WTC11 (cell line): ENCODE results near the gene CCDC157. TPM values are rescaled to one million over a fixed set of nuclear protein-coding genes. Genes with fewer than 3 reads are reported as not detected.

Source experiments
- ATAC-seq: fragments of 200-7000 bp; cut with Tn5 transposase; 2 replicates; pipeline ENCODE4 v1.10.0; 2021; ENCODE audit warnings: mild to moderate bottlenecking, moderate library complexity
- CTCF ChIA-PET: fragments of 300-600 bp; sonication (Branson Sonifier 250); formaldehyde crosslinking; loops from one replicate; lab custom pipeline; 2021; ENCODE audit warnings: antibody characterized with exemption; lab: Charles Lee
- POLR2A ChIA-PET: fragments of 350-600 bp; sonication (Branson Sonifier 250); formaldehyde crosslinking; loops from one replicate; lab custom pipeline; 2021; ENCODE audit warnings: antibody characterized with exemption; lab: Charles Lee
- DNase-seq: peaks from one replicate; pipeline ENCODE4 v3.0.0; 2021; ENCODE audit warnings: low spot score
- H3K27ac Mint-ChIP-seq: 2 replicates; pipeline ENCODE4 v1.8.0; 2021; ENCODE audit warnings: mixed read lengths
- H3K27me3 Mint-ChIP-seq: 2 replicates; pipeline ENCODE4 v1.8.0; 2021; ENCODE audit warnings: low read depth, mild to moderate bottlenecking, moderate library complexity, mixed read lengths
- H3K36me3 Mint-ChIP-seq: 2 replicates; pipeline ENCODE4 v1.8.0; 2021; ENCODE audit warnings: mixed read lengths
- H3K4me1 Mint-ChIP-seq: 2 replicates; pipeline ENCODE4 v1.8.0; 2022; ENCODE audit warnings: mixed read lengths
- H3K4me3 Mint-ChIP-seq: 2 replicates; pipeline ENCODE4 v1.8.0; 2021; ENCODE audit warnings: mild to moderate bottlenecking, moderate library complexity, mixed read lengths
- H3K9me3 Mint-ChIP-seq: 2 replicates; pipeline ENCODE4 v1.8.0; 2021; ENCODE audit warnings: mixed read lengths
- ATF3 ChIP-seq: sonication (generic); formaldehyde crosslinking; conservative IDR thresholded peaks from 2 replicates; pipeline ENCODE4 v1.8.1; 2022; ENCODE audit warnings: mild to moderate bottlenecking, missing genetic modification reagents
- E2F1 ChIP-seq: sonication (generic); formaldehyde crosslinking; IDR thresholded peaks from 2 replicates; pipeline ENCODE4 v1.8.0; 2022; ENCODE audit warnings: mild to moderate bottlenecking, missing genetic modification reagents
- MXD4 ChIP-seq: fragments of 250-450 bp; sonication (Bioruptor Pico); IDR thresholded peaks from 2 replicates; pipeline ENCODE4 v1.8.0; 2021; ENCODE audit warnings: mild to moderate bottlenecking, moderate library complexity, borderline replicate concordance
- NFYB ChIP-seq: sonication (generic); formaldehyde crosslinking; conservative IDR thresholded peaks from 2 replicates; pipeline ENCODE4 v1.8.0; 2022; ENCODE audit warnings: low read depth, missing genetic modification reagents
- SMAD3 ChIP-seq: sonication (generic); formaldehyde crosslinking; IDR thresholded peaks from 2 replicates; pipeline ENCODE4 v1.8.0; 2022; ENCODE audit warnings: missing genetic modification reagents, mild to moderate bottlenecking, borderline replicate concordance
- SOX15 ChIP-seq: fragments of 250-450 bp; sonication (Bioruptor Pico); IDR thresholded peaks from 2 replicates; pipeline ENCODE4 v1.9.0; 2021; ENCODE audit warnings: mild to moderate bottlenecking
- TP53 ChIP-seq: sonication (generic); formaldehyde crosslinking; IDR thresholded peaks from 2 replicates; pipeline ENCODE4 v1.8.1; 2023; ENCODE audit warnings: mild to moderate bottlenecking, missing genetic modification reagents
- ZNF232 ChIP-seq: sonication (generic); formaldehyde crosslinking; IDR thresholded peaks from 2 replicates; pipeline ENCODE4 v1.8.0; 2022; ENCODE audit warnings: mild to moderate bottlenecking, missing genetic modification reagents
- ZNF317 ChIP-seq: sonication (generic); formaldehyde crosslinking; IDR thresholded peaks from 2 replicates; pipeline ENCODE4 v1.8.1; 2023; ENCODE audit warnings: low read depth, mild to moderate bottlenecking, moderate library complexity, missing genetic modification reagents, borderline replicate concordance
- ZNF416 ChIP-seq: fragments of 250-450 bp; sonication (Bioruptor Pico); IDR thresholded peaks from 2 replicates; pipeline ENCODE4 v1.9.0; 2021; ENCODE audit warnings: mild to moderate bottlenecking, inconsistent platforms
- ZNF423 ChIP-seq: fragments of 250-450 bp; sonication (Bioruptor Pico); IDR thresholded peaks from 2 replicates; pipeline ENCODE4 v2.1.2; 2022; ENCODE audit warnings: mild to moderate bottlenecking, moderate library complexity
- ZNF512 ChIP-seq: sonication (generic); formaldehyde crosslinking; IDR thresholded peaks from 2 replicates; pipeline ENCODE4 v1.8.1; 2022; ENCODE audit warnings: missing genetic modification reagents, borderline replicate concordance
- ZNF532 ChIP-seq: fragments of 250-450 bp; sonication (Bioruptor Pico); IDR thresholded peaks from 2 replicates; pipeline ENCODE4 v1.9.0; 2021; ENCODE audit warnings: mild to moderate bottlenecking, borderline replicate concordance
- total RNA-seq: library from RNA; stranded (reverse); gene quantifications from 3 replicates; pipeline ENCODE4 v1.2.3, GENCODE V29; 2021
- TF ChIP-seq, protein P1 (sequence below): sonication (generic); formaldehyde crosslinking; IDR thresholded peaks from 2 replicates; pipeline ENCODE4 v1.8.1; 2023; ENCODE audit warnings: mild to moderate bottlenecking, missing genetic modification reagents, borderline replicate concordance
- TF ChIP-seq, protein P2 (sequence below): fragments of 200-600 bp; IDR thresholded peaks from 2 replicates; pipeline ENCODE4 v1.8.0; 2022; ENCODE audit warnings: antibody characterized with exemption
- TF ChIP-seq, protein P3 (sequence below): fragments of 250-450 bp; sonication (Bioruptor Pico); IDR thresholded peaks from 2 replicates; pipeline ENCODE4 v1.9.0; 2021; ENCODE audit warnings: mild to moderate bottlenecking

Gene CCDC157
- total RNA-seq, 1 experiment from 2014 or later, result 6.5 TPM

DNA sequence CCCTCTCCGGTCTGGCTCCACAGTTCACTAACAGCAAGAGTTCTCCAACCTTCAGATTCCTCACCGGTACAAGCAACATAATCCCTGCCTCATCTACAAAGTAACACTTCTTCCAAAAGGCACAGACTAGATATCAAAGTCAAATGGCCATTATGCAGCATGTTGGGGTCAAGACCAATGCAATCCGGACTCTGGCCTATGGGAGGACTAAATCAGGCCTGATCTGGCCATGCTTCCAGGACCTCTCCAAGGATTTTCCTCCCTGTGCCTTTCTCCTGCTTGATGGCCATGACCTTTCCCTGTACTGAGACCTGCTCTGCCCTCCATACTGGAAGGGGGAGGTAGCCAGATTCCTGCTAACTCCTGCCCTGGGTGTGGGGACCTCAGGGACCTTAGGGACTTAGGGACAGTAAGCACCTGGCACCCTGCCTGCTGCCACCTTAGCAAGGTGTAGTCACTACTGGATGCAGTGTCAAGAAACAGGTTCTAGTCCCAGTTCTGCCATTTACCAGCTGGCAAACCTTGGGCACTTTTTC, 36.7 kb upstream of the CCDC157 start (continued):
- TF ChIP-seq ZNF512 (no peak), E2F1 (CRISPR knock-in tag) (no peak), ZNF416 (CRISPR knock-in tag) (no peak)

DNA sequence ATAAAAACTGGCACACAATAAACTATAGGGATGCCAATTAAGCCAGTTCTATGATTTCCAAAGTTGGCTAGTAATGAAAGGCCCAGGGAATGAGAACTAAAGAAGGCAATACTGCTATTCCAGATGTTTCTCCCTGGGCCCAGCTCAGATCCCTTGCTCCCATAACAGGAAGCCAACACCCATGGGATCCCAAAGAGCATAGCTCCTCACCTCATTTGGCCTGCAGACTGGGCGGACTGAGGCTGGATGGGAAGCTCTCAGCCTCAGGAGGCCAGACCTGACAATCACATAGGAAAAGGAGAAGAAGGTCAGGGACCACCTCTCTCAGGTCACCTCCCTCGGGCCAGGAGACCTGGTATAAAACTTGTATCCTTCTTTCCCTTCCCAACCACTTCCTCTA, 35.3 kb upstream of the CCDC157 start:
- ChIA-PET CTCF (interaction anchor here (1.6 kb wide), 1 partner anchor 34 kb away, joined by 8 read pairs; no protein-coding TSS in a partner anchor), POLR2A (no interaction called here)
- Mint-ChIP-seq H3K4me3 (no peak overlapping the region), H3K27ac (no peak overlapping the region), H3K27me3 (no peaks in the 10 kb centered on the region), H3K9me3 (no peaks in the 10 kb centered on the region), H3K4me1 (peaks cover 16% of the 10 kb centered on the region), H3K36me3 (no peaks in the 10 kb centered on the region)
- no peak for TF ChIP-seq ZNF532
- TF ChIP-seq, protein P1, sequence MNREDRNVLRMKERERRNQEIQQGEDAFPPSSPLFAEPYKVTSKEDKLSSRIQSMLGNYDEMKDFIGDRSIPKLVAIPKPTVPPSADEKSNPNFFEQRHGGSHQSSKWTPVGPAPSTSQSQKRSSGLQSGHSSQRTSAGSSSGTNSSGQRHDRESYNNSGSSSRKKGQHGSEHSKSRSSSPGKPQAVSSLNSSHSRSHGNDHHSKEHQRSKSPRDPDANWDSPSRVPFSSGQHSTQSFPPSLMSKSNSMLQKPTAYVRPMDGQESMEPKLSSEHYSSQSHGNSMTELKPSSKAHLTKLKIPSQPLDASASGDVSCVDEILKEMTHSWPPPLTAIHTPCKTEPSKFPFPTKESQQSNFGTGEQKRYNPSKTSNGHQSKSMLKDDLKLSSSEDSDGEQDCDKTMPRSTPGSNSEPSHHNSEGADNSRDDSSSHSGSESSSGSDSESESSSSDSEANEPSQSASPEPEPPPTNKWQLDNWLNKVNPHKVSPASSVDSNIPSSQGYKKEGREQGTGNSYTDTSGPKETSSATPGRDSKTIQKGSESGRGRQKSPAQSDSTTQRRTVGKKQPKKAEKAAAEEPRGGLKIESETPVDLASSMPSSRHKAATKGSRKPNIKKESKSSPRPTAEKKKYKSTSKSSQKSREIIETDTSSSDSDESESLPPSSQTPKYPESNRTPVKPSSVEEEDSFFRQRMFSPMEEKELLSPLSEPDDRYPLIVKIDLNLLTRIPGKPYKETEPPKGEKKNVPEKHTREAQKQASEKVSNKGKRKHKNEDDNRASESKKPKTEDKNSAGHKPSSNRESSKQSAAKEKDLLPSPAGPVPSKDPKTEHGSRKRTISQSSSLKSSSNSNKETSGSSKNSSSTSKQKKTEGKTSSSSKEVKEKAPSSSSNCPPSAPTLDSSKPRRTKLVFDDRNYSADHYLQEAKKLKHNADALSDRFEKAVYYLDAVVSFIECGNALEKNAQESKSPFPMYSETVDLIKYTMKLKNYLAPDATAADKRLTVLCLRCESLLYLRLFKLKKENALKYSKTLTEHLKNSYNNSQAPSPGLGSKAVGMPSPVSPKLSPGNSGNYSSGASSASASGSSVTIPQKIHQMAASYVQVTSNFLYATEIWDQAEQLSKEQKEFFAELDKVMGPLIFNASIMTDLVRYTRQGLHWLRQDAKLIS (CRISPR knock-in tag), result no peak
- TF ChIP-seq ATF3 (CRISPR knock-in tag), result no peak
- no peak for TF ChIP-seq NFYB (CRISPR knock-in tag)
- no peak for TF ChIP-seq ZNF232
- no peak for TF ChIP-seq TP53 (CRISPR knock-in tag)
- no peak for TF ChIP-seq SOX15 (CRISPR knock-in tag)
- no peak for TF ChIP-seq SMAD3 (CRISPR knock-in tag)
- TF ChIP-seq ZNF317 (CRISPR knock-in tag), result no peak
- TF ChIP-seq ZNF423 (CRISPR knock-in tag), result no peak
- TF ChIP-seq, protein P2, sequence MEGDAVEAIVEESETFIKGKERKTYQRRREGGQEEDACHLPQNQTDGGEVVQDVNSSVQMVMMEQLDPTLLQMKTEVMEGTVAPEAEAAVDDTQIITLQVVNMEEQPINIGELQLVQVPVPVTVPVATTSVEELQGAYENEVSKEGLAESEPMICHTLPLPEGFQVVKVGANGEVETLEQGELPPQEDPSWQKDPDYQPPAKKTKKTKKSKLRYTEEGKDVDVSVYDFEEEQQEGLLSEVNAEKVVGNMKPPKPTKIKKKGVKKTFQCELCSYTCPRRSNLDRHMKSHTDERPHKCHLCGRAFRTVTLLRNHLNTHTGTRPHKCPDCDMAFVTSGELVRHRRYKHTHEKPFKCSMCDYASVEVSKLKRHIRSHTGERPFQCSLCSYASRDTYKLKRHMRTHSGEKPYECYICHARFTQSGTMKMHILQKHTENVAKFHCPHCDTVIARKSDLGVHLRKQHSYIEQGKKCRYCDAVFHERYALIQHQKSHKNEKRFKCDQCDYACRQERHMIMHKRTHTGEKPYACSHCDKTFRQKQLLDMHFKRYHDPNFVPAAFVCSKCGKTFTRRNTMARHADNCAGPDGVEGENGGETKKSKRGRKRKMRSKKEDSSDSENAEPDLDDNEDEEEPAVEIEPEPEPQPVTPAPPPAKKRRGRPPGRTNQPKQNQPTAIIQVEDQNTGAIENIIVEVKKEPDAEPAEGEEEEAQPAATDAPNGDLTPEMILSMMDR, result no peak
- no peak for TF ChIP-seq MXD4
- TF ChIP-seq, protein P3, sequence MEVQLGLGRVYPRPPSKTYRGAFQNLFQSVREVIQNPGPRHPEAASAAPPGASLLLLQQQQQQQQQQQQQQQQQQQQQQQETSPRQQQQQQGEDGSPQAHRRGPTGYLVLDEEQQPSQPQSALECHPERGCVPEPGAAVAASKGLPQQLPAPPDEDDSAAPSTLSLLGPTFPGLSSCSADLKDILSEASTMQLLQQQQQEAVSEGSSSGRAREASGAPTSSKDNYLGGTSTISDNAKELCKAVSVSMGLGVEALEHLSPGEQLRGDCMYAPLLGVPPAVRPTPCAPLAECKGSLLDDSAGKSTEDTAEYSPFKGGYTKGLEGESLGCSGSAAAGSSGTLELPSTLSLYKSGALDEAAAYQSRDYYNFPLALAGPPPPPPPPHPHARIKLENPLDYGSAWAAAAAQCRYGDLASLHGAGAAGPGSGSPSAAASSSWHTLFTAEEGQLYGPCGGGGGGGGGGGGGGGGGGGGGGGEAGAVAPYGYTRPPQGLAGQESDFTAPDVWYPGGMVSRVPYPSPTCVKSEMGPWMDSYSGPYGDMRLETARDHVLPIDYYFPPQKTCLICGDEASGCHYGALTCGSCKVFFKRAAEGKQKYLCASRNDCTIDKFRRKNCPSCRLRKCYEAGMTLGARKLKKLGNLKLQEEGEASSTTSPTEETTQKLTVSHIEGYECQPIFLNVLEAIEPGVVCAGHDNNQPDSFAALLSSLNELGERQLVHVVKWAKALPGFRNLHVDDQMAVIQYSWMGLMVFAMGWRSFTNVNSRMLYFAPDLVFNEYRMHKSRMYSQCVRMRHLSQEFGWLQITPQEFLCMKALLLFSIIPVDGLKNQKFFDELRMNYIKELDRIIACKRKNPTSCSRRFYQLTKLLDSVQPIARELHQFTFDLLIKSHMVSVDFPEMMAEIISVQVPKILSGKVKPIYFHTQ, result no peak
- DNase-seq (no peak), ATAC-seq (no peak)
